Measurements from ENCODE around the gene FGF12.

The FGF12 gene

DNA sequence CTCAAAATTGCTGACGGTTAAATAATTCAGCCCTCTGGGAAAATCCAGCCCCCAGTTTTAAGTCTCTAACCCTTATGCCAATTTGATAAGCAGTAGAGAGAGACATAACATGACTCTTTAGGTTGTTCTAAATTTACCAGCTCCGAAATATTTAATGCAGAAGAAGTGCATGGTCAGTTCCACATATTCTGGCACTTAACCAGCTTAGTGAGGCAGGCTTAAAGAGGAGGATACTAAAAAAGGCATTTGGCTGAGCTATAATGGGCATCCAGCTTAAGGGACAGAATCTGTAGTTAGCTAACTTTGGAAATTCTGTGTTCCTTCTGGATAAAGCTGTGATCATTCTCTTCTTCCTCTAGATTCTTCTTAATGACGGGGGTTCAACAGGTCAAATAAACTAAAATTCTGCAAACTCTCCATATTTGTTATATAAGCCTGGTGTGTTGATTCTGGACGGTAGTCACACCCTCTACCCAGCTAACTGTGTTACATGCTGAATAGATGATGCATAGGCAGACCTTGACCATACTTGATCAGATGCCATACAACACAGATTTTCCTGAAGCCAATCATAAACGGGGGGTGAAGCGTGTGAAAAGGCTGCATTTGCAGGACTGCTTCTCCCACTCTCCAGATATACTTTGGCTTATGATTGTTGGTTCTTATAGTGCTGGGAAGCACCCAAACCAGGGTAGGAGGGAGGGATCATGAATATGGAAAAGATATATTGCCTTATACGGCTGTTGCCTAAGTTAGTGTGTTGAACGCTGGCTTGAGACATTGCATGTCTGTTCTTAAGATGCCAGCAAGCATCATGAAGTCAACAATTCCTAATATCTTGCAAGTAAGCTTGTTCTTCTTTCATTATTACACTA, 118.4 kb downstream of the FGF12 start:
- TF ChIP-seq RARB (CRISPR knock-in tag; IDR thresholded peaks at IDR 0.05): no peak
- TF ChIP-seq, protein P1, sequence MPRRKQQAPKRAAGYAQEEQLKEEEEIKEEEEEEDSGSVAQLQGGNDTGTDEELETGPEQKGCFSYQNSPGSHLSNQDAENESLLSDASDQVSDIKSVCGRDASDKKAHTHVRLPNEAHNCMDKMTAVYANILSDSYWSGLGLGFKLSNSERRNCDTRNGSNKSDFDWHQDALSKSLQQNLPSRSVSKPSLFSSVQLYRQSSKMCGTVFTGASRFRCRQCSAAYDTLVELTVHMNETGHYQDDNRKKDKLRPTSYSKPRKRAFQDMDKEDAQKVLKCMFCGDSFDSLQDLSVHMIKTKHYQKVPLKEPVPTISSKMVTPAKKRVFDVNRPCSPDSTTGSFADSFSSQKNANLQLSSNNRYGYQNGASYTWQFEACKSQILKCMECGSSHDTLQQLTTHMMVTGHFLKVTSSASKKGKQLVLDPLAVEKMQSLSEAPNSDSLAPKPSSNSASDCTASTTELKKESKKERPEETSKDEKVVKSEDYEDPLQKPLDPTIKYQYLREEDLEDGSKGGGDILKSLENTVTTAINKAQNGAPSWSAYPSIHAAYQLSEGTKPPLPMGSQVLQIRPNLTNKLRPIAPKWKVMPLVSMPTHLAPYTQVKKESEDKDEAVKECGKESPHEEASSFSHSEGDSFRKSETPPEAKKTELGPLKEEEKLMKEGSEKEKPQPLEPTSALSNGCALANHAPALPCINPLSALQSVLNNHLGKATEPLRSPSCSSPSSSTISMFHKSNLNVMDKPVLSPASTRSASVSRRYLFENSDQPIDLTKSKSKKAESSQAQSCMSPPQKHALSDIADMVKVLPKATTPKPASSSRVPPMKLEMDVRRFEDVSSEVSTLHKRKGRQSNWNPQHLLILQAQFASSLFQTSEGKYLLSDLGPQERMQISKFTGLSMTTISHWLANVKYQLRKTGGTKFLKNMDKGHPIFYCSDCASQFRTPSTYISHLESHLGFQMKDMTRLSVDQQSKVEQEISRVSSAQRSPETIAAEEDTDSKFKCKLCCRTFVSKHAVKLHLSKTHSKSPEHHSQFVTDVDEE (CRISPR knock-in tag; IDR thresholded peaks at IDR 0.05): no peak
- TF ChIP-seq SNAI2 (CRISPR knock-in tag; IDR thresholded peaks at IDR 0.05): no peak
- TF ChIP-seq ZNF8 (CRISPR knock-in tag; IDR thresholded peaks at IDR 0.05): no peak
- no peak for TF ChIP-seq OSR1 (CRISPR knock-in tag; IDR thresholded peaks at IDR 0.05)
- no peak for TF ChIP-seq ZNF565 (CRISPR knock-in tag; conservative IDR thresholded peaks at IDR 0.05; ENCODE audit: low read depth)
- no peak for TF ChIP-seq TCF4 (CRISPR knock-in tag; IDR thresholded peaks at IDR 0.05; ENCODE audit: borderline replicate concordance)
- ATAC-seq: no peak

DNA sequence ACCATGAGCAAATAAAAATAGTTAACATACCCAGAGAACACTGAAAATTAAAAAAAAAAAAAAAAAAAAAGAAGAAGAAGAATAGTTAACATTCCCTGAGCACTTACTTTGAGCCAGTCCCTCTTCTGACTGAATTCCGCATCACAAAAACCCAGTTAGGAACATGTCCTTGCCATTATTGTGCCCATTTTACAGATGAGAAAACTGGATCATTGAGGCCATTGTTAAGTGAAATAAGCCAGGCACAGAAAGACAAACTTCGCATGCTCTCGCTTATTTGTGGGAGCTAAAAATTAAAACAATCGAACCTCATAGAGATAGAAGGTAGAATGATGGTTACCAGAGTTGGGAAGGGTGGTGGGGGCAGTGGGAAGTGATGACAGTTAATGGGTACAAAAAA, 119.5 kb downstream of the FGF12 start:
- no peak for TF ChIP-seq OSR1 (CRISPR knock-in tag; IDR thresholded peaks at IDR 0.05)
- TF ChIP-seq ZFP30 (CRISPR knock-in tag; IDR thresholded peaks at IDR 0.05): no peak
- no peak for TF ChIP-seq ESRRG (CRISPR knock-in tag; IDR thresholded peaks at IDR 0.05)
- no peak for TF ChIP-seq ZFP3 (CRISPR knock-in tag; IDR thresholded peaks at IDR 0.05)
- TF ChIP-seq ZNF70 (CRISPR knock-in tag; IDR thresholded peaks at IDR 0.05): no peak
- TF ChIP-seq, protein P1 (CRISPR knock-in tag; IDR thresholded peaks at IDR 0.05): no peak
- no peak for TF ChIP-seq ARNTL (CRISPR knock-in tag; IDR thresholded peaks at IDR 0.05; ENCODE audit: borderline replicate concordance, low read depth)
- no peak for TF ChIP-seq CSDC2 (CRISPR knock-in tag; IDR thresholded peaks at IDR 0.05)
- TF ChIP-seq, protein P2, sequence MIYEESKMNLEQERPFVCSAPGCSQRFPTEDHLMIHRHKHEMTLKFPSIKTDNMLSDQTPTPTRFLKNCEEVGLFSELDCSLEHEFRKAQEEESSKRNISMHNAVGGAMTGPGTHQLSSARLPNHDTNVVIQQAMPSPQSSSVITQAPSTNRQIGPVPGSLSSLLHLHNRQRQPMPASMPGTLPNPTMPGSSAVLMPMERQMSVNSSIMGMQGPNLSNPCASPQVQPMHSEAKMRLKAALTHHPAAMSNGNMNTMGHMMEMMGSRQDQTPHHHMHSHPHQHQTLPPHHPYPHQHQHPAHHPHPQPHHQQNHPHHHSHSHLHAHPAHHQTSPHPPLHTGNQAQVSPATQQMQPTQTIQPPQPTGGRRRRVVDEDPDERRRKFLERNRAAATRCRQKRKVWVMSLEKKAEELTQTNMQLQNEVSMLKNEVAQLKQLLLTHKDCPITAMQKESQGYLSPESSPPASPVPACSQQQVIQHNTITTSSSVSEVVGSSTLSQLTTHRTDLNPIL (CRISPR knock-in tag; IDR thresholded peaks at IDR 0.05; ENCODE audit: low read depth): no peak
- no peak for TF ChIP-seq BACH2 (CRISPR knock-in tag; IDR thresholded peaks at IDR 0.05; ENCODE audit: borderline replicate concordance)
- TF ChIP-seq ZNF565 (CRISPR knock-in tag; conservative IDR thresholded peaks at IDR 0.05; ENCODE audit: low read depth): no peak
- TF ChIP-seq, protein P3, sequence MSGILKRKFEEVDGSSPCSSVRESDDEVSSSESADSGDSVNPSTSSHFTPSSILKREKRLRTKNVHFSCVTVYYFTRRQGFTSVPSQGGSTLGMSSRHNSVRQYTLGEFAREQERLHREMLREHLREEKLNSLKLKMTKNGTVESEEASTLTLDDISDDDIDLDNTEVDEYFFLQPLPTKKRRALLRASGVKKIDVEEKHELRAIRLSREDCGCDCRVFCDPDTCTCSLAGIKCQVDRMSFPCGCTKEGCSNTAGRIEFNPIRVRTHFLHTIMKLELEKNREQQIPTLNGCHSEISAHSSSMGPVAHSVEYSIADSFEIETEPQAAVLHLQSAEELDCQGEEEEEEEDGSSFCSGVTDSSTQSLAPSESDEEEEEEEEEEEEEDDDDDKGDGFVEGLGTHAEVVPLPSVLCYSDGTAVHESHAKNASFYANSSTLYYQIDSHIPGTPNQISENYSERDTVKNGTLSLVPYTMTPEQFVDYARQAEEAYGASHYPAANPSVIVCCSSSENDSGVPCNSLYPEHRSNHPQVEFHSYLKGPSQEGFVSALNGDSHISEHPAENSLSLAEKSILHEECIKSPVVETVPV (CRISPR knock-in tag; IDR thresholded peaks at IDR 0.05): no peak
- no peak for TF ChIP-seq PPARA (CRISPR knock-in tag; IDR thresholded peaks at IDR 0.05; ENCODE audit: borderline replicate concordance)
- TF ChIP-seq ZNF8 (CRISPR knock-in tag; IDR thresholded peaks at IDR 0.05): no peak
- TF ChIP-seq GLIS3 (CRISPR knock-in tag; IDR thresholded peaks at IDR 0.05): no peak
- no peak for TF ChIP-seq TCF4 (CRISPR knock-in tag; IDR thresholded peaks at IDR 0.05; ENCODE audit: borderline replicate concordance)
- TF ChIP-seq RARB (CRISPR knock-in tag; IDR thresholded peaks at IDR 0.05): no peak
- no peak for TF ChIP-seq TOX (CRISPR knock-in tag; IDR thresholded peaks at IDR 0.05; ENCODE audit: borderline replicate concordance)
- TF ChIP-seq, protein P4, sequence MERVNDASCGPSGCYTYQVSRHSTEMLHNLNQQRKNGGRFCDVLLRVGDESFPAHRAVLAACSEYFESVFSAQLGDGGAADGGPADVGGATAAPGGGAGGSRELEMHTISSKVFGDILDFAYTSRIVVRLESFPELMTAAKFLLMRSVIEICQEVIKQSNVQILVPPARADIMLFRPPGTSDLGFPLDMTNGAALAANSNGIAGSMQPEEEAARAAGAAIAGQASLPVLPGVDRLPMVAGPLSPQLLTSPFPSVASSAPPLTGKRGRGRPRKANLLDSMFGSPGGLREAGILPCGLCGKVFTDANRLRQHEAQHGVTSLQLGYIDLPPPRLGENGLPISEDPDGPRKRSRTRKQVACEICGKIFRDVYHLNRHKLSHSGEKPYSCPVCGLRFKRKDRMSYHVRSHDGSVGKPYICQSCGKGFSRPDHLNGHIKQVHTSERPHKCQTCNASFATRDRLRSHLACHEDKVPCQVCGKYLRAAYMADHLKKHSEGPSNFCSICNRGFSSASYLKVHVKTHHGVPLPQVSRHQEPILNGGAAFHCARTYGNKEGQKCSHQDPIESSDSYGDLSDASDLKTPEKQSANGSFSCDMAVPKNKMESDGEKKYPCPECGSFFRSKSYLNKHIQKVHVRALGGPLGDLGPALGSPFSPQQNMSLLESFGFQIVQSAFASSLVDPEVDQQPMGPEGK (CRISPR knock-in tag; IDR thresholded peaks at IDR 0.05; ENCODE audit: borderline replicate concordance): no peak
- ATAC-seq: no peak
